IMR-90 (cell line): ENCODE results near the gene PTX4. TPM values are rescaled to one million over a fixed set of nuclear protein-coding genes. Genes with fewer than 3 reads are reported as not detected.
A peak's percentile ranks its signal among the peaks of the same experiment; 100 is the strongest.

Source experiments
- ATAC-seq: fragments of 200-7000 bp; cut with Tn5 transposase; 2 replicates; pipeline ENCODE4 v1.9.1; 2020; ENCODE audit warnings: low read depth, mild to moderate bottlenecking, moderate library complexity
- Bru-seq: library from RNA; stranded (reverse); fragments of 400-500 nt; gene quantifications from one replicate; lab custom pipeline; 2021; lab: Mats Ljungman, UMichigan
- BruChase-seq, 2 experiments: library from RNA; stranded (reverse); fragments of 400-500 nt; gene quantifications; one replicate each; lab custom pipeline; 2021; lab: Mats Ljungman, UMichigan
- BruUV-seq: library from RNA; stranded (reverse); fragments of 400-500 nt; replicated peaks from 2 replicates; lab custom pipeline; 2021; lab: Mats Ljungman, UMichigan
- CTCF ChIA-PET: fragments of 300-600 bp; formaldehyde crosslinking; extraction: SDS; loops from one replicate; lab custom pipeline; 2021; ENCODE audit warnings: antibody characterized with exemption; lab: Yijun Ruan, JAX
- POLR2A ChIA-PET: fragments of 300-600 bp; sonication (Branson Sonifier 250); formaldehyde crosslinking; loops from one replicate; lab custom pipeline; 2022; ENCODE audit warnings: antibody characterized with exemption; ENCODE audit not compliant: unreplicated experiment; lab: Charles Lee
- DNase-seq: peaks from one replicate; pipeline ENCODE4 v3.0.0; 2013
- H2AFZ ChIP-seq: replicated peaks from 2 replicates; pipeline ENCODE3; 2013; ENCODE audit warnings: low read length, mild to moderate bottlenecking; ENCODE audit not compliant: poor library complexity
- H2AK5ac ChIP-seq: 2 replicates; pipeline ENCODE4 v1.6.1; 2013; ENCODE audit warnings: low read depth, low read length, inconsistent platforms
- H2AK9ac ChIP-seq: replicated peaks from 2 replicates; pipeline ENCODE3; 2013; ENCODE audit warnings: mild to moderate bottlenecking, low read depth, low read length, moderate library complexity; ENCODE audit not compliant: poor library complexity
- H2BK120ac ChIP-seq: 2 replicates; pipeline ENCODE4 v1.6.1; 2013; ENCODE audit warnings: low read depth, low read length, inconsistent platforms
- H2BK15ac ChIP-seq: 3 replicates; pipeline ENCODE4 v1.6.1; 2013; ENCODE audit warnings: low read depth, low read length, inconsistent platforms
- H2BK20ac ChIP-seq: 2 replicates; pipeline ENCODE4 v1.6.1; 2013; ENCODE audit warnings: low read depth, mild to moderate bottlenecking, inconsistent platforms, low read length, moderate library complexity
- H2BK5ac ChIP-seq: 2 replicates; pipeline ENCODE4 v1.6.1; 2013; ENCODE audit warnings: mild to moderate bottlenecking, low read depth, low read length, inconsistent platforms; ENCODE audit not compliant: poor library complexity, severe bottlenecking
- H3K14ac ChIP-seq: replicated peaks from 2 replicates; pipeline ENCODE4 v1.6.1; 2013; ENCODE audit warnings: low read depth, low read length, inconsistent platforms
- H3K18ac ChIP-seq: 2 replicates; pipeline ENCODE4 v1.6.1; 2013; ENCODE audit warnings: low read depth, low read length, control low read depth
- H3K23ac ChIP-seq: 2 replicates; pipeline ENCODE4 v1.6.1; 2013; ENCODE audit warnings: low read depth, low read length, inconsistent platforms
- H3K27ac ChIP-seq: 2 replicates; pipeline ENCODE4 v1.5.1; 2013; ENCODE audit warnings: mild to moderate bottlenecking, control low read depth, low read length; ENCODE audit not compliant: insufficient read depth
- H3K27me3 ChIP-seq: 2 replicates; pipeline ENCODE4 v1.6.1; 2013; ENCODE audit warnings: low read length; ENCODE audit not compliant: control insufficient read depth, insufficient read depth
- H3K36me3 ChIP-seq: 2 replicates; pipeline ENCODE4 v1.6.1; 2013; ENCODE audit warnings: low read length, mixed read lengths; ENCODE audit not compliant: control insufficient read depth, insufficient read depth
- H3K4ac ChIP-seq: 2 replicates; pipeline ENCODE4 v1.6.1; 2013; ENCODE audit warnings: low read depth, low read length, inconsistent platforms
- H3K4me1 ChIP-seq: 2 replicates; pipeline ENCODE4 v1.6.1; 2013; ENCODE audit warnings: low read length, mixed read lengths; ENCODE audit not compliant: control insufficient read depth, insufficient read depth
- H3K4me2 ChIP-seq: 2 replicates; pipeline ENCODE4 v1.6.1; 2013; ENCODE audit warnings: low read depth, mild to moderate bottlenecking, control low read depth, low read length, moderate library complexity
- H3K4me3 ChIP-seq: 2 replicates; pipeline ENCODE4 v1.5.1; 2013; ENCODE audit warnings: low read depth, mild to moderate bottlenecking, control low read depth, low read length, moderate library complexity; ENCODE audit not compliant: insufficient read depth
- H3K56ac ChIP-seq: 2 replicates; pipeline ENCODE4 v1.6.1; 2013; ENCODE audit warnings: low read length, inconsistent platforms; ENCODE audit not compliant: insufficient read depth; ENCODE audit errors: extremely low read depth
- H3K79me1 ChIP-seq, 2 experiments: 2 replicates each; pipeline ENCODE4 v1.6.1; 2013; ENCODE audit warnings: low read length in 2 of 2, inconsistent platforms in 1 of 2, low read depth in 1 of 2
- H3K9ac ChIP-seq: 2 replicates; pipeline ENCODE4 v1.6.1; 2013; ENCODE audit warnings: low read depth, low read length, control low read depth
- H3K9me1 ChIP-seq: 2 replicates; pipeline ENCODE4 v1.6.1; 2013; ENCODE audit warnings: low read length, inconsistent platforms; ENCODE audit not compliant: insufficient read depth
- H3K9me3 ChIP-seq: 2 replicates; pipeline ENCODE4 v1.6.1; 2013; ENCODE audit warnings: low read length; ENCODE audit not compliant: control insufficient read depth, insufficient read depth
- H4K20me1 ChIP-seq: 2 replicates; pipeline ENCODE4 v1.6.1; 2013; ENCODE audit warnings: low read length, inconsistent platforms; ENCODE audit not compliant: insufficient read depth
- H4K5ac ChIP-seq: 2 replicates; pipeline ENCODE4 v1.6.1; 2013; ENCODE audit warnings: mild to moderate bottlenecking, low read depth, low read length, control low read depth
- H4K8ac ChIP-seq, 2 experiments: 2 replicates each; pipeline ENCODE4 v1.6.1; 2013; ENCODE audit warnings: low read depth in 2 of 2, low read length in 2 of 2, control low read depth in 1 of 2, inconsistent platforms in 1 of 2
- H4K91ac ChIP-seq: 2 replicates; pipeline ENCODE4 v1.6.1; 2013; ENCODE audit warnings: low read depth, low read length, inconsistent platforms; ENCODE audit not compliant: insufficient read depth
- CEBPB ChIP-seq: IDR thresholded peaks from 2 replicates; pipeline ENCODE4 v1.6.1; 2012; ENCODE audit warnings: low read depth, low read length, improper control_type of control experiment
- CHD1 ChIP-seq: IDR thresholded peaks from 2 replicates; pipeline ENCODE4 v1.6.1; 2012; ENCODE audit warnings: low read depth, low read length, improper control_type of control experiment
- CTCF ChIP-seq: conservative IDR thresholded peaks from 2 replicates; pipeline ENCODE4 v1.5.1; 2012; ENCODE audit warnings: mild to moderate bottlenecking, low read depth, low read length, improper control_type of control experiment
- ELK1 ChIP-seq: fragments of 150-350 bp; IDR thresholded peaks from 2 replicates; pipeline ENCODE4 v1.6.1; 2016; ENCODE audit warnings: low read depth, mild to moderate bottlenecking, low read length, moderate library complexity, borderline replicate concordance
- FOS ChIP-seq: fragments of 150-350 bp; IDR thresholded peaks from 2 replicates; pipeline ENCODE4 v1.6.1; 2016; ENCODE audit warnings: low read depth, low read length
- MAFK ChIP-seq: IDR thresholded peaks from 2 replicates; pipeline ENCODE4 v1.6.1; 2012; ENCODE audit warnings: low read depth, low read length, improper control_type of control experiment
- MAZ ChIP-seq: IDR thresholded peaks from 2 replicates; pipeline ENCODE4 v1.6.1; 2012; ENCODE audit warnings: low read depth, mild to moderate bottlenecking, low read length, improper control_type of control experiment, moderate library complexity, borderline replicate concordance
- MXI1 ChIP-seq: IDR thresholded peaks from 2 replicates; pipeline ENCODE4 v1.6.1; 2012; ENCODE audit warnings: low read depth, mild to moderate bottlenecking, low read length, moderate library complexity, borderline replicate concordance
- NFE2L2 ChIP-seq: fragments of 150-350 bp; IDR thresholded peaks from 2 replicates; pipeline ENCODE4 v1.6.1; 2016; ENCODE audit warnings: low read depth, mild to moderate bottlenecking, low read length
- POLR2A ChIP-seq: IDR thresholded peaks from 2 replicates; pipeline ENCODE4 v1.6.1; 2012; ENCODE audit warnings: mild to moderate bottlenecking, low read depth, low read length
- RAD21 ChIP-seq: IDR thresholded peaks from 2 replicates; pipeline ENCODE4 v1.6.1; 2012; ENCODE audit warnings: low read length, improper control_type of control experiment
- RCOR1 ChIP-seq: IDR thresholded peaks from 2 replicates; pipeline ENCODE4 v1.6.1; 2012; ENCODE audit warnings: mild to moderate bottlenecking, low read length, improper control_type of control experiment; ENCODE audit not compliant: insufficient replicate concordance
- RFX5 ChIP-seq: IDR thresholded peaks from 2 replicates; pipeline ENCODE4 v1.8.0; 2012; ENCODE audit warnings: low read depth, mild to moderate bottlenecking, low read length, moderate library complexity
- SMC3 ChIP-seq: fragments of 150-350 bp; IDR thresholded peaks from 2 replicates; pipeline ENCODE4 v1.6.1; 2016; ENCODE audit warnings: low read depth, mild to moderate bottlenecking, antibody characterized with exemption, low read length, moderate library complexity
- USF2 ChIP-seq: fragments of 150-350 bp; IDR thresholded peaks from 2 replicates; pipeline ENCODE4 v1.6.1; 2017; ENCODE audit warnings: mild to moderate bottlenecking, antibody characterized with exemption, low read length, low read depth
- WGBS, 2 experiments: methylation state at CpG; one replicate each; pipeline versions ENCODE4 v1.1.5 to v1.1.7; 2013; ENCODE audit warnings: missing lambda C conversion rate in 2 of 2; ENCODE audit not compliant: insufficient read length in 1 of 2; ENCODE audit errors: extremely low coverage in 2 of 2; 5-methylcytosine and 5-hydroxymethylcytosine counted together
- dilution Hi-C: fragments of 300-500 bp; cut with HindIII; formaldehyde crosslinking; loops from one replicate; pipeline ENCODE4 v1.14.3; 2018; ENCODE audit warnings: low sequenced_read_pairs; ENCODE audit not compliant: unreplicated experiment
- in situ Hi-C: fragments of 300-500 bp; cut with MboI; formaldehyde crosslinking; loops from 3 replicates; pipeline ENCODE4 v1.14.3; 2019; ENCODE audit warnings: low sequenced_read_pairs, inconsistent platforms, mixed read lengths
- intact Hi-C: fragments of 100-400 bp; cut with micrococcal nuclease; formaldehyde crosslinking; loops from 2 replicates; pipeline ENCODE4 v1.10.0; 2022
- long read RNA-seq: library from polyadenylated mRNA; unstranded; transcript quantifications from one replicate; pipeline ENCODE4 v2.0.0, GENCODE V29; 2021; ENCODE audit not compliant: unreplicated experiment
- polyA plus RNA-seq, 3 experiments: library from polyadenylated mRNA; depleted of rRNA; stranded (reverse); fragments of >200 nt; gene quantifications; 2 replicates each; pipeline ENCODE4 v1.2.3, GENCODE V29; 2012; ENCODE audit warnings: low replicate concordance in 1 of 3
- total RNA-seq: library from RNA; depleted of rRNA; stranded (reverse); fragments of >200 nt; gene quantifications from 2 replicates; pipeline ENCODE4 v1.2.3, GENCODE V29; 2012; rRNA removed

The PTX4 gene
- not detected in 2 replicates for total RNA-seq
- 0.07 TPM in 1 of 2 replicates, not detected in the other for polyA plus RNA-seq (2012; rRNA removed)
- polyA plus RNA-seq (2012; cell fraction: cytosol; rRNA removed): not detected in 2 replicates
- polyA plus RNA-seq (2012; cell fraction: nucleus; rRNA removed; ENCODE audit: low replicate concordance): 0.14 TPM in 1 of 2 replicates, not detected in the other
- percentile 14 among the genes with signal in this experiment for Bru-seq, nascent RNA
- BruChase-seq, experiment 1, labeled RNA remaining after a 6-hour chase: percentile 22 among the genes with signal in this experiment
- BruChase-seq, experiment 2, labeled RNA remaining after a 2-hour chase: not detected
- long read RNA-seq: 0 reads

- POLR2A ChIA-PET: no interaction called here
- 81% methylated on average over 9 of the region's 19 CpGs; no CpG with 5 or more reads in 1 of the 2 experiments for WGBS, 2 experiments
- DNase-seq: no peak
- TF ChIP-seq RCOR1: no peak
- no peak for TF ChIP-seq FOS
- TF ChIP-seq CTCF: no peak
- no peak for TF ChIP-seq MXI1
- TF ChIP-seq ELK1: no peak
- TF ChIP-seq CEBPB: no peak
- no peak for TF ChIP-seq MAFK
- TF ChIP-seq MAZ: no peak
- no peak for TF ChIP-seq CHD1
- no peak for TF ChIP-seq POLR2A
- no peak for TF ChIP-seq RAD21
- TF ChIP-seq RFX5: no peak
- no peak for TF ChIP-seq SMC3
- TF ChIP-seq USF2: no peak
- TF ChIP-seq NFE2L2: no peak
These were observed at the start of gene PTX4 for GRCh38 chr16:1488619-1489018. Gene PTX4 (minus strand): TSS chr16:1488944. CDS start chr16:1488909, 35 bp downstream.

More at GRCh38 chr16:1488619-1489018, at the start of gene PTX4:
- Histone ChIP-seq H3K14ac (no peak within 1 kb of the TSS), H2BK120ac (no peak within 1 kb of the TSS), H2BK5ac (no peak within 1 kb of the TSS), H2AK9ac (no peak within 1 kb of the TSS), H3K27me3 (peaks cover 3% of the 10 kb centered on the region; the same call in 1 of the 2 replicates), H3K4ac (no peak within 1 kb of the TSS), H4K5ac (no peak within 1 kb of the TSS), H3K4me2 (no peak within 1 kb of the TSS), H3K9ac (no peak within 1 kb of the TSS), H3K79me1 (peaks cover 0 to 9% of the 10 kb centered on the region in 2 experiments; a peak in 2 of 4 replicates), H3K27ac (no peak within 1 kb of the TSS), H3K36me3 (no peaks in the 10 kb centered on the region), H3K4me3 (no peak within 1 kb of the TSS), H2AK5ac (no peak within 1 kb of the TSS), H2BK15ac (no peak within 1 kb of the TSS), H3K9me1 (peaks cover 7% of the 10 kb centered on the region), H3K18ac (no peak within 1 kb of the TSS), H2BK20ac (no peak within 1 kb of the TSS), H2AFZ (peak within 1 kb of the TSS; percentile 58), H3K9me3 (no peaks in the 10 kb centered on the region), H3K4me1 (peaks cover 4% of the 10 kb centered on the region), H3K23ac (no peak within 1 kb of the TSS), H4K20me1 (no peaks in the 10 kb centered on the region), H4K8ac (no peak within 1 kb of the TSS), H4K91ac (no peak within 1 kb of the TSS), H3K56ac (no peak within 1 kb of the TSS)
- CTCF ChIA-PET: no interaction called here
- ATAC-seq: no peak
- in situ Hi-C loops: no loop called here
- dilution Hi-C loops: no loop called here
- intact Hi-C loops: no loop called here
- BruUV-seq: no TSS peak
